Hematopoietic multipotent progenitor cell treated with erythropoietin and hydrocortisone succinate and interleukin-3 and kit ligand, for 6 days (in vitro differentiated cells): ENCODE results near the gene OR13C9.
"Not testable (repeated sequence)": the region's sequence is repeated elsewhere in the genome, so short reads cannot be mapped to it uniquely, and the experiment has no call there.

Source experiments
- DNase-seq: peaks from one replicate; pipeline ENCODE4 v3.0.0-alpha.2; 2015

Gene OR13C9

GRCh38 chr9:104618104-104618503, at the start of gene OR13C9:
OR13C9 (minus strand) TSS chr9:104618204; CDS start chr9:104618204, 0 bp downstream.
- no peak for DNase-seq

- DNase-seq = no peak
Measured at GRCh38 chr9:104658496-104659195, 40.6 kb upstream of the OR13C9 start.

GRCh38 chr9:104635456-104635855, 17.5 kb upstream of the OR13C9 start:
- DNase-seq = no peak

- DNase-seq = no peak
Measured at GRCh38 chr9:104633976-104634520, 16.0 kb upstream of the OR13C9 start.

- not testable (repeated sequence) for DNase-seq
Measured at GRCh38 chr9:104625964-104626363, 8.0 kb upstream of the OR13C9 start.

GRCh38 chr9:104617418-104617817, 586 bp downstream of the OR13C9 start:
- DNase-seq = no peak

GRCh38 chr9:104611213-104611612, 6.8 kb downstream of the OR13C9 start:
- no peak for DNase-seq

GRCh38 chr9:104608336-104608735, 9.7 kb downstream of the OR13C9 start:
- peak; percentile 22 for DNase-seq

- no peak for DNase-seq
Measured at GRCh38 chr9:104606152-104606551, 11.9 kb downstream of the OR13C9 start.

- DNase-seq = not testable (repeated sequence)
Measured at GRCh38 chr9:104605527-104605926, 12.5 kb downstream of the OR13C9 start, which contains the start of gene OR13C2. OR13C2 (minus strand) TSS chr9:104605627; CDS start chr9:104605627, 0 bp downstream.

- no peak for DNase-seq
Measured at GRCh38 chr9:104604801-104605200, 13.2 kb downstream of the OR13C9 start.

GRCh38 chr9:104599313-104599712, 18.7 kb downstream of the OR13C9 start, which contains the start of gene OR13C5:
OR13C5 (minus strand) TSS chr9:104599413; CDS start chr9:104599413, 0 bp downstream.
- DNase-seq = not testable (repeated sequence)

- DNase-seq = not testable (repeated sequence)
Measured at GRCh38 chr9:104598749-104599148, 19.3 kb downstream of the OR13C9 start.

GRCh38 chr9:104589626-104590025, 28.4 kb downstream of the OR13C9 start:
- DNase-seq = no peak

- DNase-seq = no peak
Measured at GRCh38 chr9:104586496-104587180, 31.4 kb downstream of the OR13C9 start.

GRCh38 chr9:104580562-104580961, 37.4 kb downstream of the OR13C9 start:
- DNase-seq = no peak

GRCh38 chr9:104577263-104577662, 40.7 kb downstream of the OR13C9 start:
- DNase-seq = no peak

- DNase-seq = no peak
Measured at GRCh38 chr9:104575456-104575855, 42.5 kb downstream of the OR13C9 start.

GRCh38 chr9:104572612-104573011, 45.4 kb downstream of the OR13C9 start:
- no peak for DNase-seq

GRCh38 chr9:104568868-104569267, 49.1 kb downstream of the OR13C9 start, which contains the start of gene OR13C8:
OR13C8 (plus strand) TSS chr9:104569168; CDS start chr9:104569168, 0 bp downstream.
- DNase-seq = no peak
